ENCODE measurements around the gene KRTAP13-2. TPM values are rescaled to one million over a fixed set of nuclear protein-coding genes. Genes with fewer than 3 reads are reported as not detected.

Gene KRTAP13-2
- total RNA-seq, result not detected

- peaks cover 4% of the 10 kb centered on the region for H3K27me3 Mint-ChIP-seq
- no peaks in the 10 kb centered on the region for H3K4me1 Mint-ChIP-seq
- no peak within 1 kb of the TSS for H3K4me3 Mint-ChIP-seq
- H3K36me3 Mint-ChIP-seq (ENCODE audit: low read depth), result no peaks in the 10 kb centered on the region
- ATAC-seq (replicated peaks), result no peak
- no peak within 1 kb of the TSS for H3K27ac Mint-ChIP-seq
- no peaks in the 10 kb centered on the region for H3K9me3 Mint-ChIP-seq
Observed at GRCh38 chr21:30372139-30372770, at the start of gene KRTAP13-2. Gene KRTAP13-2, minus strand, starts transcription at chr21:30372271. Its CDS starts 58 bp downstream, at chr21:30372213.

GRCh38 chr21:30415993-30416392 lies 43.9 kb upstream of the KRTAP13-2 start:
- Mint-ChIP-seq H3K27ac (no peak overlapping the region), H3K9me3 (no peaks in the 10 kb centered on the region), H3K4me3 (no peak overlapping the region), H3K27me3 (no peaks in the 10 kb centered on the region), H3K4me1 (no peaks in the 10 kb centered on the region), H3K36me3 (ENCODE audit: low read depth) (no peaks in the 10 kb centered on the region)
- ATAC-seq (replicated peaks), result no peak

- Mint-ChIP-seq H3K27ac (no peak overlapping the region), H3K36me3 (ENCODE audit: low read depth) (no peaks in the 10 kb centered on the region), H3K4me3 (no peak overlapping the region), H3K27me3 (peaks cover 9% of the 10 kb centered on the region), H3K4me1 (no peaks in the 10 kb centered on the region), H3K9me3 (peaks cover 9% of the 10 kb centered on the region)
- ATAC-seq (replicated peaks), result peak; percentile 35
Observed at GRCh38 chr21:30408782-30409494, 36.9 kb upstream of the KRTAP13-2 start.

- Mint-ChIP-seq H3K9me3 (no peaks in the 10 kb centered on the region), H3K27ac (no peak within 1 kb of the TSS), H3K27me3 (peaks cover 11% of the 10 kb centered on the region), H3K4me3 (no peak within 1 kb of the TSS), H3K36me3 (ENCODE audit: low read depth) (no peaks in the 10 kb centered on the region), H3K4me1 (no peaks in the 10 kb centered on the region)
- no peak for ATAC-seq (replicated peaks)
Observed at GRCh38 chr21:30395731-30396130, 23.7 kb upstream of the KRTAP13-2 start, which contains the start of gene KRTAP13-1. Gene KRTAP13-1, plus strand, starts transcription at chr21:30396031. Its CDS starts 56 bp downstream, at chr21:30396087.

- H3K4me3 Mint-ChIP-seq, result no peak overlapping the region
- H3K9me3 Mint-ChIP-seq, result no peaks in the 10 kb centered on the region
- no peaks in the 10 kb centered on the region for H3K4me1 Mint-ChIP-seq
- peaks cover 3% of the 10 kb centered on the region for H3K27me3 Mint-ChIP-seq
- H3K27ac Mint-ChIP-seq, result no peak overlapping the region
- no peak for ATAC-seq (replicated peaks)
- no peaks in the 10 kb centered on the region for H3K36me3 Mint-ChIP-seq (ENCODE audit: low read depth)
Observed at GRCh38 chr21:30391492-30392025, 19.5 kb upstream of the KRTAP13-2 start.

GRCh38 chr21:30382201-30382600 lies 10.1 kb upstream of the KRTAP13-2 start:
- H3K27ac Mint-ChIP-seq, result no peak overlapping the region
- H3K4me1 Mint-ChIP-seq, result no peaks in the 10 kb centered on the region
- H3K27me3 Mint-ChIP-seq, result peaks cover 4% of the 10 kb centered on the region
- no peaks in the 10 kb centered on the region for H3K36me3 Mint-ChIP-seq (ENCODE audit: low read depth)
- H3K4me3 Mint-ChIP-seq, result no peak overlapping the region
- no peak for ATAC-seq (replicated peaks)
- H3K9me3 Mint-ChIP-seq, result no peaks in the 10 kb centered on the region

- H3K36me3 Mint-ChIP-seq (ENCODE audit: low read depth), result no peaks in the 10 kb centered on the region
- no peak for ATAC-seq (replicated peaks)
Observed at GRCh38 chr21:30355906-30356305, 16.2 kb downstream of the KRTAP13-2 start.

GRCh38 chr21:30354308-30355005 lies 17.6 kb downstream of the KRTAP13-2 start:
- no peak overlapping the region for H3K27ac Mint-ChIP-seq
- ATAC-seq (replicated peaks), result no peak
- H3K9me3 Mint-ChIP-seq, result no peaks in the 10 kb centered on the region
- H3K4me1 Mint-ChIP-seq, result no peaks in the 10 kb centered on the region
- no peak overlapping the region for H3K4me3 Mint-ChIP-seq
- peaks cover 13% of the 10 kb centered on the region for H3K27me3 Mint-ChIP-seq
- H3K36me3 Mint-ChIP-seq (ENCODE audit: low read depth), result no peaks in the 10 kb centered on the region

More at GRCh38 chr21:30355906-30356305, 16.2 kb downstream of the KRTAP13-2 start:
- no peaks in the 10 kb centered on the region for H3K4me1 Mint-ChIP-seq
- no peaks in the 10 kb centered on the region for H3K9me3 Mint-ChIP-seq
- H3K27ac Mint-ChIP-seq, result no peak overlapping the region
- H3K27me3 Mint-ChIP-seq, result peaks cover 13% of the 10 kb centered on the region
- H3K4me3 Mint-ChIP-seq, result no peak overlapping the region

- Mint-ChIP-seq H3K9me3 (no peaks in the 10 kb centered on the region), H3K27ac (no peak overlapping the region), H3K4me3 (no peak overlapping the region), H3K27me3 (peaks cover 10% of the 10 kb centered on the region), H3K36me3 (ENCODE audit: low read depth) (no peaks in the 10 kb centered on the region), H3K4me1 (no peaks in the 10 kb centered on the region)
- ATAC-seq (replicated peaks), result no peak
Observed at GRCh38 chr21:30351534-30351933, 20.5 kb downstream of the KRTAP13-2 start.

- Mint-ChIP-seq H3K27ac (no peak overlapping the region), H3K36me3 (ENCODE audit: low read depth) (no peaks in the 10 kb centered on the region), H3K27me3 (peaks cover 3% of the 10 kb centered on the region), H3K9me3 (no peaks in the 10 kb centered on the region), H3K4me3 (no peak overlapping the region), H3K4me1 (no peaks in the 10 kb centered on the region)
- no peak for ATAC-seq (replicated peaks)
Observed at GRCh38 chr21:30349572-30349971, 22.5 kb downstream of the KRTAP13-2 start.

GRCh38 chr21:30348506-30348905 lies 23.6 kb downstream of the KRTAP13-2 start, which contains the start of gene KRTAP23-1:
Gene KRTAP23-1, minus strand, starts transcription at chr21:30348606. Its CDS starts 0 bp downstream, at chr21:30348606.
- Mint-ChIP-seq H3K9me3 (no peaks in the 10 kb centered on the region), H3K27me3 (no peaks in the 10 kb centered on the region), H3K4me3 (no peak within 1 kb of the TSS), H3K27ac (no peak within 1 kb of the TSS), H3K4me1 (no peaks in the 10 kb centered on the region), H3K36me3 (ENCODE audit: low read depth) (no peaks in the 10 kb centered on the region)
- peak; percentile 16 for ATAC-seq (replicated peaks)

- no peaks in the 10 kb centered on the region for H3K9me3 Mint-ChIP-seq
- no peaks in the 10 kb centered on the region for H3K4me1 Mint-ChIP-seq
- no peak overlapping the region for H3K4me3 Mint-ChIP-seq
- H3K27me3 Mint-ChIP-seq, result peaks cover 3% of the 10 kb centered on the region
- ATAC-seq (replicated peaks), result no peak
- no peaks in the 10 kb centered on the region for H3K36me3 Mint-ChIP-seq (ENCODE audit: low read depth)
- no peak overlapping the region for H3K27ac Mint-ChIP-seq
Observed at GRCh38 chr21:30345014-30345413, 27.1 kb downstream of the KRTAP13-2 start.

- Mint-ChIP-seq H3K4me1 (no peaks in the 10 kb centered on the region), H3K9me3 (no peaks in the 10 kb centered on the region), H3K27ac (no peak overlapping the region), H3K27me3 (peaks cover 3% of the 10 kb centered on the region), H3K36me3 (ENCODE audit: low read depth) (no peaks in the 10 kb centered on the region), H3K4me3 (no peak overlapping the region)
- no peak for ATAC-seq (replicated peaks)
Observed at GRCh38 chr21:30340714-30341573, 31.1 kb downstream of the KRTAP13-2 start.

GRCh38 chr21:30338717-30339116 lies 33.4 kb downstream of the KRTAP13-2 start:
- Mint-ChIP-seq H3K36me3 (ENCODE audit: low read depth) (no peaks in the 10 kb centered on the region), H3K27ac (no peak overlapping the region), H3K9me3 (no peaks in the 10 kb centered on the region), H3K4me3 (no peak overlapping the region), H3K27me3 (peaks cover 3% of the 10 kb centered on the region), H3K4me1 (no peaks in the 10 kb centered on the region)
- ATAC-seq (replicated peaks), result no peak
